ENCODE data around the gene LEP. TPM values are rescaled to one million over a fixed set of nuclear protein-coding genes. Genes with fewer than 3 reads are reported as not detected.

Gene LEP
- total RNA-seq, 1 donor from 2014 or later, result not detected

DNA sequence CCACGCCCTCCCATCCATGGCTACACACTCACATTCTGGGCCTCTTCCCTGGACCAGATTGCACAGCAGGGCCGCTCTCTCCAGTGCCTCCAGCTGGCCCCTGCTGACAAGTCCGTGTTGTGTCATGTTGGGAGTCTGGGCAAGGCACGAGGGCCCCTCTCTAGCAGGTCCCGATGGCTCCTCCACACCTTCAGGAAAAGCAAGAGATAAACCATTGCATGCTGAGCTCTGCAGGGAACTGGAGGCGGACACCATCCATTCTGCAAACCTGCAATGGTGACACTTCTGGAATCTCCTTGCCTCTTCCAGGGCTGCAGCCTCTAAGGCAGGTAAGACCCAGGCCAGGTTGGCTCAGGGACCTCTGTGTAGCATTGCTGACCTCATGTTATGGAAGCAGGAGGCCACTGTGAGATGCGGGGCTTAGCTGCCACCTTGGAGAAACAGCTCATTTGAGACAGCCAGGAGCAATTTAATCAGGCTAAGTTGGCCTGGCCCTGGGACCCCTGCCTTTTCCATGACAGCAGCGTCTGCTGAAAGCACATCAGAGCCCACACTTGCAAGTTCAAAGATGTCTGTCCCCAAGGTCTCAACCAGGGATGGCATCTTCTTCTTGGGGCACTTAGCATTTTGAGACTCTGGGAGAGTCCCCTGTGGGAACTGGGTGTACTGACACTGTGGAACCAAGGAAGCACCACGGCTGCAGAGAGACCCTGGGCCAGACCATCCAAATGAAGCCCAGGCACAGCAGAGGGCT is 34.2 kb upstream of the LEP start:
- peaks cover 3% of the 10 kb centered on the region for H3K4me1 Mint-ChIP-seq (ENCODE audit: low read depth)
- TF ChIP-seq, protein P1, sequence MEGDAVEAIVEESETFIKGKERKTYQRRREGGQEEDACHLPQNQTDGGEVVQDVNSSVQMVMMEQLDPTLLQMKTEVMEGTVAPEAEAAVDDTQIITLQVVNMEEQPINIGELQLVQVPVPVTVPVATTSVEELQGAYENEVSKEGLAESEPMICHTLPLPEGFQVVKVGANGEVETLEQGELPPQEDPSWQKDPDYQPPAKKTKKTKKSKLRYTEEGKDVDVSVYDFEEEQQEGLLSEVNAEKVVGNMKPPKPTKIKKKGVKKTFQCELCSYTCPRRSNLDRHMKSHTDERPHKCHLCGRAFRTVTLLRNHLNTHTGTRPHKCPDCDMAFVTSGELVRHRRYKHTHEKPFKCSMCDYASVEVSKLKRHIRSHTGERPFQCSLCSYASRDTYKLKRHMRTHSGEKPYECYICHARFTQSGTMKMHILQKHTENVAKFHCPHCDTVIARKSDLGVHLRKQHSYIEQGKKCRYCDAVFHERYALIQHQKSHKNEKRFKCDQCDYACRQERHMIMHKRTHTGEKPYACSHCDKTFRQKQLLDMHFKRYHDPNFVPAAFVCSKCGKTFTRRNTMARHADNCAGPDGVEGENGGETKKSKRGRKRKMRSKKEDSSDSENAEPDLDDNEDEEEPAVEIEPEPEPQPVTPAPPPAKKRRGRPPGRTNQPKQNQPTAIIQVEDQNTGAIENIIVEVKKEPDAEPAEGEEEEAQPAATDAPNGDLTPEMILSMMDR (IDR thresholded peaks at IDR 0.05; ENCODE audit: unreplicated experiment), result no peak
- no peak overlapping the region for H3K4me3 Mint-ChIP-seq (ENCODE audit: low read depth)
- no peaks in the 10 kb centered on the region for H3K36me3 Mint-ChIP-seq (ENCODE audit: insufficient read depth)
- H3K9me3 Mint-ChIP-seq (ENCODE audit: low read depth), result no peaks in the 10 kb centered on the region
- H3K27me3 Mint-ChIP-seq, result peaks cover 63% of the 10 kb centered on the region
- H3K27ac Mint-ChIP-seq, result no peak overlapping the region
- no peak for DNase-seq (ENCODE audit: low spot score, unreplicated experiment)

DNA sequence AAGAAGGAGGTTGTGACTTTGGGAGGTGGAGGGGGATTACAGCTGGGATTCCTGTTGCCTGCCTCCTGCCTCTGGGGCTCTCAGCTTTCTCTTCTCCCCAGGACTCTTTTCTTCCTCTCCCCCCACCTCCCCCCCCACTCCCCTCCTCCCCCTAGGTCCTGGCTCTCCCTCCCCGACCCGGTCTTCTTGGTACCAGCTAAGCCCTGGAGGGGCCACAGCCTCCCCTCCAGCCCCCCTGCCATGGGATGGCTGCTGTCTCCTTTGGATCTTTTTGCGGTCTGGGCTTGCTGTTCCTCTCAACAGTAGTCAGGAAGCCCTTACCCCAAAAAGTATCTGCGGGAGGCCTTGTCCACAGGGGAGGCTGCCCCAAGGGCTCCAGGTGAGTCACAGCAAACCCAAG is 33.5 kb upstream of the LEP start:
- TF ChIP-seq, protein P1 (IDR thresholded peaks at IDR 0.05; ENCODE audit: unreplicated experiment), result no peak
- no peaks in the 10 kb centered on the region for H3K36me3 Mint-ChIP-seq (ENCODE audit: insufficient read depth)
- H3K4me1 Mint-ChIP-seq (ENCODE audit: low read depth), result peaks cover 2% of the 10 kb centered on the region
- no peak for DNase-seq (ENCODE audit: low spot score, unreplicated experiment)
- H3K27ac Mint-ChIP-seq, result no peak overlapping the region
- H3K27me3 Mint-ChIP-seq, result peaks cover 62% of the 10 kb centered on the region
- H3K4me3 Mint-ChIP-seq (ENCODE audit: low read depth), result no peak overlapping the region
- H3K9me3 Mint-ChIP-seq (ENCODE audit: low read depth), result no peaks in the 10 kb centered on the region

DNA sequence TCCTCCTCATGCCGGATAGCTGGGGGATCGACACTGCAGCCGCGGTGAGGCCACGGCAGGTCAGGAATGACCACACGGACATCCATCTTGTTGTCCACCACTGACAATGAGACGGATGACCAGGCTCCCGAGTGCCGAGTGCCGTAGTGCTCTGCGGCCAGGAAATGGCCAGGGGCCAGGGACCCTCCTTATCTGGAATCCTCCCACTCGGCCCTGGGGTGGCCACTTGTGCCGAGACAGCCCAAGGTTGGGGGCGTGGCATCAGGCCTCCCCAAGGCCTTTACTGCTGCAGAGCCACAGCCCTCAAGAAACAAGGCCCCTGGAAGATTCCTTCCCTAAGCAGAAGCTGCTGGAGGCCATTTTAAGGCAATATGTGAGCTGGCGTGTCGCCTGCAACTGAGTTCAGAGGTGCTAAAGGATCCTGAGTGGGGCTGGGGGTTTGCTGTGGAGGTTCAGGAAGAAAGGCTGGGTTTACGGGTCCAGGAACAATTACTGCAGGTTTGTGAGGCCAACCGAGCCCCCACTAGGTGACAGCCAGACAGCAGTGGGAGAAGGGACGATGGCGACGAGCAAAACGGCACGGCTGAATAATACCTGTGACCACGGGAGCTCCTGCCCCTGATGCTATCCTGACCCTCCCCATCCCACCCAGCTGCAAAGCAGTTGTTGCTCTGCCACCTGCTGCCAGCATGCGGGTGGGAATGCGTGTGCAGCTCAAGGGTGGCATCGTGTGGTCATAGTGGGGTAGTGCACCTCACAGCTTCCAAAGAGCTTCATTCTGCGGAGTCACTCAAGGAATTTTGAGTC is 31.6 kb upstream of the LEP start:
- no peak overlapping the region for H3K27ac Mint-ChIP-seq
- no peak overlapping the region for H3K4me3 Mint-ChIP-seq (ENCODE audit: low read depth)
- H3K9me3 Mint-ChIP-seq (ENCODE audit: low read depth), result no peaks in the 10 kb centered on the region
- TF ChIP-seq, protein P1 (IDR thresholded peaks at IDR 0.05; ENCODE audit: unreplicated experiment), result peak; percentile 96
- H3K36me3 Mint-ChIP-seq (ENCODE audit: insufficient read depth), result no peaks in the 10 kb centered on the region
- peaks cover 54% of the 10 kb centered on the region for H3K27me3 Mint-ChIP-seq
- peak; percentile 60 for DNase-seq (ENCODE audit: low spot score, unreplicated experiment)
- H3K4me1 Mint-ChIP-seq (ENCODE audit: low read depth), result peaks cover 2% of the 10 kb centered on the region

DNA sequence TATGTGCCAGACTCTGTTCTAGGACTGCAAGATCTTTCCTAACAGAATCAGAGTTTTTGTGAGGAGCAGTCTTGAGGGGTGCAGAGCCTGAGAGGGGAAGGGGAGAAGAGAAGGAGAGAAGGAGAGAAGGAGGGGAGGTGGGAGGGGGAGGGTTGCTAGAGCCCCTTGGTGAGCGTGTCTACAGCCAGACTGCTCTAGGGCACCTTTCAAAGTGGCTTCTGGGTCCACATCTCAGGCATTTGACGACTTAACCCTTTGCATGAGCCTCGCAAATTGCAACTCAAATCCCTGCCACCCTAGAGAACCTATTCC is 31.1 kb upstream of the LEP start:
- TF ChIP-seq, protein P1 (IDR thresholded peaks at IDR 0.05; ENCODE audit: unreplicated experiment), result no peak
- H3K27me3 Mint-ChIP-seq, result peaks cover 49% of the 10 kb centered on the region

DNA sequence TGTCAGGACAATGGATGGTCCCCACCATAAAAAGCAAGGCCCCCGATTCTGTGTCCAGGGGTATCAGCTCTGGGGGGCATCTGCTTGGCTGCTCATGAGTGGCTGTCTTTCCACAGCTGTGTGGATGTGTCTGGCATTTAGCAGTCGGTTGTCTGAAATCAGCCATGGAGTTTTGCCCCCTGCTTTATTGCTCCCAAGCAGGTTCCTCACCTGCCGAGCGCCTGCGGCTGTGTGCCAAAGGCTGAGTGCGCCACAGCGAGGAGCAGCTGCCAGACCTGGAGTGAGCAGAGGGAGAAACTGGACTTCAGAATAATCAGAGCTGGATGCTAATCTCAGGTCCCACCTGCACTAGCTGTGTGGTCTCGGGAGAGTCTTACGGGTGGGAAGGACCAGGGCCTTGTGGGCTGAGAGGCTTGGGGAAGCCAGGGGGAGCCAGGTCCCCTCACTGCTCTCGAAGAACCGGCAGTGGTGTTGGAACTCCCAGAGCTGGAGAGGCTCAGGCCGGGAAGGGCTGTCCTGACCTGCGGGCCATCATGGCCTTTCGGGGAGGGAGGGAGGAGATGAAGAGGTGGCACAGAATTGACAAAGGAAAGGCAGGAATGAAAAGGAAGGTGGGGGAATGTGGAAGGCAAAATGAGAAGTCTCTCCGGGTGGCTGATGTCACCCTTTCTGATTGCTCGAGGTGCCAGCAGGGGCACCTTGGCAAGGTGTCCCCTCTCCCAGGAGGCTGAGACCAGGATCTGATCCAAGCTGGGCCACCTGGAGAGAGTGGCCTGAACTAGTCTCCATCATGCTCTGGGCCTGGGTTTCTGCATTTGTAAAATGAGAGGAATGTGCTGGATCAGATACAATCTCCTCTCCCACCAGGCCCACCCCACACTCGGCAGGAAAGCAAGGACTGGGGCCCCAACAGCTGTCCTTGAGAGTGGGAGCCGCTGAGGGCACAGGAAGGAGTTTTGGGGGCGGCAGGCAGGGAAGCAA is 30.2 kb upstream of the LEP start:
- Mint-ChIP-seq H3K27me3 (peaks cover 47% of the 10 kb centered on the region), H3K4me1 (ENCODE audit: low read depth) (no peaks in the 10 kb centered on the region), H3K27ac (peak overlapping the region; percentile 46), H3K9me3 (ENCODE audit: low read depth) (no peaks in the 10 kb centered on the region), H3K4me3 (ENCODE audit: low read depth) (no peak overlapping the region), H3K36me3 (ENCODE audit: insufficient read depth) (no peaks in the 10 kb centered on the region)
- DNase-seq (ENCODE audit: low spot score, unreplicated experiment), result no peak
- TF ChIP-seq, protein P1 (IDR thresholded peaks at IDR 0.05; ENCODE audit: unreplicated experiment), result no peak

More for the DNA sequence above, 31.1 kb upstream of the LEP start:
- peaks cover 2% of the 10 kb centered on the region for H3K4me1 Mint-ChIP-seq (ENCODE audit: low read depth)
- no peaks in the 10 kb centered on the region for H3K9me3 Mint-ChIP-seq (ENCODE audit: low read depth)
- no peaks in the 10 kb centered on the region for H3K36me3 Mint-ChIP-seq (ENCODE audit: insufficient read depth)
- no peak overlapping the region for H3K27ac Mint-ChIP-seq
- H3K4me3 Mint-ChIP-seq (ENCODE audit: low read depth), result no peak overlapping the region
- no peak for DNase-seq (ENCODE audit: low spot score, unreplicated experiment)
